Body of pancreas (tissue), 4 donors: ENCODE results near the gene TUBB2A. TPM values are rescaled to one million over a fixed set of nuclear protein-coding genes. Genes with fewer than 3 reads are reported as not detected.
A peak's percentile ranks its signal among the peaks of the same experiment; 100 is the strongest.
"Not testable (repeated sequence)": the region's sequence is repeated elsewhere in the genome, so short reads cannot be mapped to it uniquely, and the experiment has no call there.

Source experiments
- ATAC-seq: fragments of 150-250 bp; one replicate; pipeline ENCODE4 v1.9.1; 2016
- DNase-seq, 4 donors: peaks; one replicate each; pipeline ENCODE4 v3.0.0-alpha.2; 2019
- H3K27ac ChIP-seq, 4 donors: fragments of 200-600 bp; sonication (generic); 1 replicate in 3 of 4; 2 replicates in 1 of 4; pipeline versions ENCODE4 v1.5.1 to v1.6.1; 2016 to 2019; ENCODE audit warnings: mild to moderate bottlenecking in 1 of 4, mixed read lengths in 1 of 4, moderate library complexity in 1 of 4
- H3K27me3 ChIP-seq, 2 donors: fragments of 200-600 bp; sonication (generic); one replicate each; pipeline ENCODE4 v1.6.0; 2016; ENCODE audit warnings: mild to moderate bottlenecking in 1 of 2
- H3K36me3 ChIP-seq, 2 donors: fragments of 200-600 bp; sonication (generic); replicated peaks in 1 of 2; 2 replicates each; pipeline ENCODE4 v1.5.1; 2016; ENCODE audit warnings: low read depth in 2 of 2; ENCODE audit not compliant: insufficient read depth in 1 of 2
- H3K4me1 ChIP-seq: fragments of 200-600 bp; sonication (generic); one replicate; pipeline ENCODE4 v1.6.0; 2016
- H3K4me3 ChIP-seq, 2 donors: fragments of 200-600 bp; sonication (generic); 1 replicate in 1 of 2; 2 replicates in 1 of 2; pipeline ENCODE4 v1.5.1; 2016 to 2019
- H3K9me3 ChIP-seq, 3 donors: fragments of 200-600 bp; sonication (generic); 1 replicate in 2 of 3; 2 replicates in 1 of 3; pipeline ENCODE4 v1.5.1; 2016
- POLR2A ChIP-seq, 3 donors: fragments of 450-650 bp; IDR thresholded peaks; one replicate each; pipeline ENCODE4 v1.6.1; 2016; ENCODE audit warnings: antibody characterized with exemption in 3 of 3, mild to moderate bottlenecking in 2 of 3
- WGBS, 2 donors: methylation state at CpG; one replicate each; pipeline ENCODE4 v1.1.5; 2017; 5-methylcytosine and 5-hydroxymethylcytosine counted together
- intact Hi-C: fragments of 100-400 bp; cut with DNase I; formaldehyde crosslinking; loops from one replicate; pipeline ENCODE4 v1.15.1; 2023
- total RNA-seq, 2 donors: library from RNA; depleted of rRNA; stranded (reverse); fragments of >200 nt; gene quantifications; one replicate each; pipeline ENCODE4 v1.1.0, GENCODE V29; 2016
- TF ChIP-seq, protein P1 (sequence below), 7 experiments: fragments of 450-650 bp in 4 of 7; fragments of 200-600 bp in 3 of 7; sonication (generic) in 3 of 7; IDR thresholded peaks; one replicate each; pipeline ENCODE4 v1.5.1; 2016 to 2019; ENCODE audit warnings: antibody characterized with exemption in 7 of 7

TUBB2A gene
- total RNA-seq, 2 donors from 2014 or later, result 44.9 to 54.1 TPM

GRCh38 chr6:3140201-3140600 is 17.1 kb downstream of the TUBB2A start:
- WGBS, 2 donors, result 87 to 89% methylated on average over 20 of the region's 20 CpGs
- DNase-seq (no peak), ATAC-seq (no peak)
- Histone ChIP-seq H3K27ac (peak overlapping the region in 3 of 4 donors; percentile 88 to 92 (median 90)), H3K27me3 (no peaks in the 10 kb centered on the region), H3K4me1 (peaks cover 65% of the 10 kb centered on the region), H3K4me3 (no peak overlapping the region), H3K36me3 (no peaks in the 10 kb centered on the region), H3K9me3 (no peaks in the 10 kb centered on the region)
- TF ChIP-seq, protein P1, sequence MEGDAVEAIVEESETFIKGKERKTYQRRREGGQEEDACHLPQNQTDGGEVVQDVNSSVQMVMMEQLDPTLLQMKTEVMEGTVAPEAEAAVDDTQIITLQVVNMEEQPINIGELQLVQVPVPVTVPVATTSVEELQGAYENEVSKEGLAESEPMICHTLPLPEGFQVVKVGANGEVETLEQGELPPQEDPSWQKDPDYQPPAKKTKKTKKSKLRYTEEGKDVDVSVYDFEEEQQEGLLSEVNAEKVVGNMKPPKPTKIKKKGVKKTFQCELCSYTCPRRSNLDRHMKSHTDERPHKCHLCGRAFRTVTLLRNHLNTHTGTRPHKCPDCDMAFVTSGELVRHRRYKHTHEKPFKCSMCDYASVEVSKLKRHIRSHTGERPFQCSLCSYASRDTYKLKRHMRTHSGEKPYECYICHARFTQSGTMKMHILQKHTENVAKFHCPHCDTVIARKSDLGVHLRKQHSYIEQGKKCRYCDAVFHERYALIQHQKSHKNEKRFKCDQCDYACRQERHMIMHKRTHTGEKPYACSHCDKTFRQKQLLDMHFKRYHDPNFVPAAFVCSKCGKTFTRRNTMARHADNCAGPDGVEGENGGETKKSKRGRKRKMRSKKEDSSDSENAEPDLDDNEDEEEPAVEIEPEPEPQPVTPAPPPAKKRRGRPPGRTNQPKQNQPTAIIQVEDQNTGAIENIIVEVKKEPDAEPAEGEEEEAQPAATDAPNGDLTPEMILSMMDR (IDR thresholded peaks at IDR 0.05), result no peak
- TF ChIP-seq POLR2A (IDR thresholded peaks at IDR 0.05), result no peak
- intact Hi-C loops, result no loop called here

DNA sequence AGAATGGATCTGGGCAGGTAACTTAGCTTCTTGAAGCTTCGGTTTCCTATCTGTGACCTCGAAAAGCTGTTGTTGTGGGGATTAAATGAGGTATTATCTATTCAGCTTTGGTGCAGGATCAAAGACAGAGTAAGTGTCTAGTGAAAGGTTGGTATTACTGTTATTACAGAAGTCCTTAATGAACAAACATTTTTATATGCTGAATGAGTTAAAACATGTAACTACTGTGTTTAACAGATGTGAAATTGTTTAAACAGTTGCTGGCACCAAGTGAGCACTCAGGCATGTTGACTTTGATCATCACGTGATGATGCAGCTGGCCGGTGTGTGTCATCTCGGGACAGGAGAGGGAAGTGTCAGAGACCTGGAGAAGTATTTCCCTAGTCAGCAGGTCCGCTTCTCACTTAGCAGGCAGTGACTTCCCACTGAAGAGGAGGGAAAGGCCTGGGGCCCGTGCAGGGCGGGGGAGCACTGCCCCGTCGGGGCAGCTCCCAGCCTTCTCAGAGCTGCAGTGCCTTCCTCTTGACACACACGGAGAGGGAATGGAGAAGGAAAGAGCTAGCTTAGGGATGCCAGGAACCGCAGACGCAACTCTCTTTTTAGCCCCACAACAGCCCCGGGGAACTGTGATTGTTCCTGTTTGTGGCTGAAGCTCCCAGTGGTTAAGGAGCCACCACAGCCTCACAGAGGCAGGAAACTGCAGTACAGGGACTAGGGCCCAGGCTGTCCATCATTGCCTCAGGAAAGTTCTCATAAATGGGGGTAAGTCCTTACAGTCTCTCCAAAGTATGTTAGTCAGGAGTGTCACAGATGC is 18.0 kb downstream of the TUBB2A start:
- Histone ChIP-seq H3K9me3 (no peaks in the 10 kb centered on the region), H3K27me3 (no peaks in the 10 kb centered on the region), H3K4me3 (no peak overlapping the region), H3K4me1 (peaks cover 74% of the 10 kb centered on the region), H3K27ac (peak overlapping the region; percentile 58 to 92 (median 89)), H3K36me3 (no peaks in the 10 kb centered on the region)
- peak in 2 of 3 donors; percentile 39 to 45 for TF ChIP-seq POLR2A (IDR thresholded peaks at IDR 0.05)
- TF ChIP-seq, protein P1 (IDR thresholded peaks at IDR 0.05), result no peak
- intact Hi-C loops, result no loop called here
- WGBS, 2 donors, result 22 to 41% methylated on average over 14 of the region's 14 CpGs
- peak; percentile 77 to 91 (median 85) for DNase-seq
- ATAC-seq, result peak; percentile 67

GRCh38 chr6:3138341-3138740 is 19.0 kb downstream of the TUBB2A start:
- Histone ChIP-seq H3K4me1 (peaks cover 83% of the 10 kb centered on the region), H3K36me3 (no peaks in the 10 kb centered on the region), H3K9me3 (no peaks in the 10 kb centered on the region), H3K27ac (peak overlapping the region; percentile 58 to 92 (median 89)), H3K4me3 (no peak overlapping the region), H3K27me3 (no peaks in the 10 kb centered on the region)
- no peak for ATAC-seq
- intact Hi-C loops, result no loop called here
- 27 to 34% methylated on average over 1 of the region's 1 CpG for WGBS, 2 donors
- TF ChIP-seq, protein P1 (IDR thresholded peaks at IDR 0.05), result no peak
- no peak for TF ChIP-seq POLR2A (IDR thresholded peaks at IDR 0.05)
- DNase-seq, result no peak

DNA sequence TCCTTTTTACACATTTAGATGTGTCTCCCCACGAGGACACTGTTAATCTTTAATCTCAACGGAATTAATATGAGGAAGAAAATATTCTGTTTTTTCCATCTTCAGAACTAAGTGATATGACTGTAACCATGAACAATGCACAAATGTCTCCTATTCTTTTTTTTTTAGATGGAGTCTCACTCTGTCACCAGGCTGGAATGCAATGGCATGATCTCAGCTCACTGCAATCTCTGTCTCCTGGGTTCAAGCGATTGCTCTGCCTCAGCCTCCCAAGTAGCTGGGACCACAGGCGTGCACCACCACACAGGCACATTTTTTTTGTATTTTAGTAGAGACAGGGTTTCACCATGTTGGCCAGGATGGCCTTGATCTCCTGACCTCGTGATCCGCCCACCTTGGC is 19.5 kb downstream of the TUBB2A start:
- peak overlapping the region; percentile 70 to 92 (median 89) for H3K27ac ChIP-seq

DNA sequence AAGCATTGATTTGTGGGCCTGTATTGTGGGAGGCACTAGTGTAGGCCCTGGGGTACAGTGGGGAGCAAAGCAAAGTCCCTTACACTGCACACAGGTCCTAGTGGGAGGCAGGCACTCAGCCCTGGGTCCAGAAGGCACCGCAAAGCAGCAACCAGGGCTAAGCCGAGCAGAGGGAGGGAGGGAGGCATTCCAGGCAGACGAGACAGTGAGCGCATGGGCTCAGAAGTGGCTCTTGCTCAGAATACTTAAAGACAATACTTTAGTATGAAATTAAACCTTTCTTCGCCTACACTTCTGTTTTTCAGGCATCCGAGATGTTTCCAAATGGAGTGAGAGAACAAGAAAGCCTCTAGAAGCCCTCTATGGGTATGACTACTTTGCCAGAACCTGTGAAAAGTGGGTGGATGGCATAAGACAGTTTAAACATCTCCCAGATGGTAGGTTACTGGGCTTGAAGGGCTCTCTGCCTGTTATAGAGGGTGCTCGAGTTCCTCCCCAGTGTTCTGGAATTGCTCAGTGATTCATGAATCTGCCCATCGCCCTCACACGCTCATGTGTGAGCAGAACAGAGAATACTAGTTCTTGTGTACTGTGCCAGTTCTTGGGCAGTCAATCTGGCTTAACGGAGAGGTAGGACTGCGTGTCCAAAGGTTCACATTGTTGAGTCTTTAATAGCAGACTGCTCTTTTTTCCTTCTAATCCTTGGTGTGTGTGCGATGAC is 20.1 kb downstream of the TUBB2A start:
- H3K4me3 ChIP-seq, result no peak overlapping the region
- WGBS, 2 donors, result 47 to 56% methylated on average over 12 of the region's 12 CpGs
- DNase-seq, result peak in 3 of 4 donors; percentile 51 to 60 (median 57)
- H3K36me3 ChIP-seq, result no peaks in the 10 kb centered on the region
- H3K4me1 ChIP-seq, result peaks cover 73% of the 10 kb centered on the region
- H3K27ac ChIP-seq, result peak overlapping the region; percentile 70 to 92 (median 89)
- TF ChIP-seq POLR2A (IDR thresholded peaks at IDR 0.05), result no peak
- TF ChIP-seq, protein P1 (IDR thresholded peaks at IDR 0.05), result no peak
- intact Hi-C loops, result no loop called here
- H3K9me3 ChIP-seq, result no peaks in the 10 kb centered on the region
- no peaks in the 10 kb centered on the region for H3K27me3 ChIP-seq
- peak; percentile 20 for ATAC-seq

More for the DNA sequence above, 19.5 kb downstream of the TUBB2A start:
- peaks cover 78% of the 10 kb centered on the region for H3K4me1 ChIP-seq
- H3K9me3 ChIP-seq, H3K4me3 ChIP-seq, H3K27me3 ChIP-seq, intact Hi-C loops, ATAC-seq, H3K36me3 ChIP-seq, DNase-seq: not testable (repeated sequence)
- 46 to 47% methylated on average over 6 of the region's 6 CpGs for WGBS, 2 donors
